ENCODE measurements around the gene MRPL44. TPM values are rescaled to one million over a fixed set of nuclear protein-coding genes. Genes with fewer than 3 reads are reported as not detected.

The MRPL44 gene
- total and polyA plus RNA-seq, 2 of the 13 experiments (the other 11 are each of a cell fraction or from before 2014, with no cell fraction given), result 38.4 to 78.0 TPM

- TF ChIP-seq PRDM15 (CRISPR knock-in tag; IDR thresholded peaks at IDR 0.05) (peak; percentile 65; the same call in 1 of the 2 replicates), ZNF570 (CRISPR knock-in tag; IDR thresholded peaks at IDR 0.05; ENCODE audit: borderline replicate concordance) (0 out of 2 replicates have a peak, but pooled peaks have one; percentile 91), SCMH1 (CRISPR knock-in tag; IDR thresholded peaks at IDR 0.05; ENCODE audit: borderline replicate concordance) (no peak), ZNF513 (CRISPR knock-in tag; conservative IDR thresholded peaks at IDR 0.05) (0 out of 2 replicates have a peak, but pooled peaks have one; percentile 96), FOSL2 (CRISPR knock-in tag; IDR thresholded peaks at IDR 0.05) (peak; percentile 84), TEF (CRISPR knock-in tag; IDR thresholded peaks at IDR 0.05) (no peak; the same call in 1 of the 2 replicates), ZNF17 (CRISPR knock-in tag; IDR thresholded peaks at IDR 0.05) (peak; percentile 92; the same call in 1 of the 2 replicates), ZBTB10 (CRISPR knock-in tag; IDR thresholded peaks at IDR 0.05; ENCODE audit: borderline replicate concordance) (peak; percentile 58; the same call in 1 of the 2 replicates), PHB2 (IDR thresholded peaks at IDR 0.05; ENCODE audit: partially characterized antibody) (no peak), GZF1 (CRISPR knock-in tag; IDR thresholded peaks at IDR 0.05) (peak; percentile 98), KLF12 (CRISPR knock-in tag; IDR thresholded peaks at IDR 0.05; ENCODE audit: borderline replicate concordance) (peak; percentile 97), TAF15 (IDR thresholded peaks at IDR 0.05; ENCODE audit: low read depth, low read length, poor library complexity, severe bottlenecking) (peak; percentile 69), ZNF557 (CRISPR knock-in tag; IDR thresholded peaks at IDR 0.05) (0 out of 2 replicates have a peak, but pooled peaks have one; percentile 88), TCF12 (IDR thresholded peaks at IDR 0.05) (no peak), TCF12 (CRISPR knock-in tag; IDR thresholded peaks at IDR 0.05) (peak; percentile 98), ZNF776 (CRISPR knock-in tag; IDR thresholded peaks at IDR 0.05) (peak; percentile 91), ZNF44 (CRISPR knock-in tag; IDR thresholded peaks at IDR 0.05) (peak; percentile 97), FUBP1 (CRISPR knock-in tag; IDR thresholded peaks at IDR 0.05; ENCODE audit: borderline replicate concordance) (peak; percentile 99; the same call in 1 of the 2 replicates)
Measured at GRCh38 chr2:223957092-223957851, at the start of gene MRPL44 (continued).

Data from HepG2 (cell line).